Measurements from ENCODE around the gene FAM171A1.
"Not testable (repeated sequence)": the region's sequence is repeated elsewhere in the genome, so short reads cannot be mapped to it uniquely, and the experiment has no call there.

The FAM171A1 gene

GRCh38 chr10:15278786-15279185, 92.3 kb downstream of the FAM171A1 start:
- DNase-seq, result no peak

- not testable (repeated sequence) for DNase-seq
Measured at GRCh38 chr10:15276039-15276438, 95.0 kb downstream of the FAM171A1 start.

- not testable (repeated sequence) for DNase-seq
Measured at GRCh38 chr10:15269838-15270237, 101.3 kb downstream of the FAM171A1 start.

- no peak for DNase-seq
Measured at GRCh38 chr10:15267496-15267895, 103.6 kb downstream of the FAM171A1 start.

DNA sequence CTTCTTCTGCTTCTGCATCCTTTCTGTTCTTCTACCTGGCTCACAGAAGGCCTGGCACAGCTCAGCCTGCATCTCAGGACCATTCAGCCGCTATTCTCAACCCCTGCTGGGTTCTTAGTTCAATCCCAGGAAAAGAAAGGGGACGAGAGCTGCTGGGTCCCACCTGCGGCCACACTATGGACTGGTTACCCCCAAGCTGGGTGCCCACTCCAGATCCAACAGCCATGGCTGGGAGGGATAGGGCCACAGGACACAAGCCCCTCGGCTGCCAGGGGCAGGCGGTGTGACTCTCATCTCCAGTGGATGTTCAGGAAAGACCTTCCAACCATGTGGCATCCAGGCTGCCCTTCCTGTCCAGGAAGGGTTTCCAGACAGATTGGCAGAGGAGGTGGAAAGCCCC, 105.0 kb downstream of the FAM171A1 start:
- no peak for DNase-seq

- DNase-seq, result no peak
Measured at GRCh38 chr10:15265558-15265957, 105.5 kb downstream of the FAM171A1 start.

DNA sequence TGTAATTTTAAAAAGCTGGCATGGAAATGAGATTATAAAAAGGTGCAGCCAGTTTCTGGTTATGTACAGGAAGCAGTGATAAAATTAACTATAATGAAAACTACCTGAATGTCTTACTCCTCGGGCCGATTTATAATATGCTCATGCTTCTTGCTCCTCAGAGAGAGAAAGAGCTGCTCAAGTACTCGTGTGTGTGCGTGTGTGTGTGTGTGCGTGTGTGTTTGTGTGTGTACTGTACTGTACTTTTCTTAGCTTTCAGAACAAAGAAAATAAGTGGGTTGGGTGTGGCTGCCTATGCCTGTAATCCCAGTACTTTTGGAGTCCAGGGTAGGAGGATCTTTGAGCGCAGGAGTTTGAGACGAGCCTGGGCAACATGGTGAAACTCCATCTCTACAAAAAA, 106.0 kb downstream of the FAM171A1 start:
- no peak for DNase-seq

GRCh38 chr10:15263657-15264323, 107.3 kb downstream of the FAM171A1 start:
- DNase-seq, result no peak

- DNase-seq, result no peak
Measured at GRCh38 chr10:15262036-15262713, 108.9 kb downstream of the FAM171A1 start.

- no peak for DNase-seq
Measured at GRCh38 chr10:15259136-15259535, 112.0 kb downstream of the FAM171A1 start.

GRCh38 chr10:15258255-15258654, 112.8 kb downstream of the FAM171A1 start:
- no peak for DNase-seq

DNA sequence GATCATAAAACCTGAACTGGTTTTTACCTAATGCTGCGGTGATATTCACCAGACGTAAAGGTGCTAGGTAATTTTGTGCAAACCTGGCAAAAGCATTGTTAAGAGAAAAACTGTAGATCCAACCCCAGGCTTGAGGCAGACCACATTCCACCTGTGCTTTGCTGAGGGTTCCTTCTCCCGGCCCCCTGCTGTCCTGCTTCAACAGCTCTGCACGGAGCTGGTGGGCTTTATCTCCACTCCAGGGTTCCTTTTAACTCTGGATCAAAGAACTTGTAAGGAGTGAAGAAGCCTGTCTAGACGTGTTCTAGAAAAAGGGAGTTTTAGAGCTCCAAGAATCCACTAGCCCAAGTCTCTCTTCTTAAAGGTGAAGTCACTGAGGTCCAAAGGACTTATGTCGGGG, 115.1 kb downstream of the FAM171A1 start:
- no peak for DNase-seq

DNA sequence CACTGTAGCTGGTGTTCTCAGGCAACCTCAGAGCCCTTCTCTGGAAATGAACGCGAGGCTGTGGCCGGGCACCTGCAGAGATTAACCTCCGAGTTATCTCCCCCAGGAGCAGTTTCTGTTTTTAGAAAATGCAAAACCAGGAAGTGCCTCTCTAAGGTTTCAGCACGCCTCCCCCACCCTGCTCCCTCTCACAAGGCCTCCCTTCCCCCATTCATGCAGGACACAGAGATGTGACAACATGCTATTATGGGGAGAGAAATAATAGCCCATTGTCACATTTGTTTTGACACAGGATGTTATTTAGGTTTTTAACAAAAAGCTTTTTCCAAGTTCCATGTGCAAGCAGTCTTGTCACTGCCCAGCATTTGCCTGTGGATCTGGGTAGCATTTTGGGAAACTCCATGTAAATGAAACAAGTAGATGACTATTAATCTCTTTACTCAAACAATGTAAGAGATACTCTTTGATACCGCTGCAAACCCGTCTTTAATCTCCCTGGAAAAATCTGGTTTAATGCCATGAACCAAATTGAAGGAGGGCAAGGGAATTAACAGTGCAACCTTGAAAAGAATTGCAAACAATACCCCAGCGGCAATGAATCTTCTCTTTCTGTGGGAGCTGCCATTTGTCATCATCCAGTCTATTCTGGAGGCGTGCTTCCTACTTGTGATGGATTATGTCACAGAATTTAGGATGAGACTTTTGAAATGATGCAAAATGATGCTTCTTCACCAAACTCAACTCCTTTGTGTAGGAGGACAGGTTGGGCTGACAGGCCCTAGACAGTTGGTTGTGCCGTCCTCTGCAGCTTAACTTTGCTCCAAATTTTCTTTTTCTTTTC, 116.1 kb downstream of the FAM171A1 start:
- no peak for DNase-seq

DNA sequence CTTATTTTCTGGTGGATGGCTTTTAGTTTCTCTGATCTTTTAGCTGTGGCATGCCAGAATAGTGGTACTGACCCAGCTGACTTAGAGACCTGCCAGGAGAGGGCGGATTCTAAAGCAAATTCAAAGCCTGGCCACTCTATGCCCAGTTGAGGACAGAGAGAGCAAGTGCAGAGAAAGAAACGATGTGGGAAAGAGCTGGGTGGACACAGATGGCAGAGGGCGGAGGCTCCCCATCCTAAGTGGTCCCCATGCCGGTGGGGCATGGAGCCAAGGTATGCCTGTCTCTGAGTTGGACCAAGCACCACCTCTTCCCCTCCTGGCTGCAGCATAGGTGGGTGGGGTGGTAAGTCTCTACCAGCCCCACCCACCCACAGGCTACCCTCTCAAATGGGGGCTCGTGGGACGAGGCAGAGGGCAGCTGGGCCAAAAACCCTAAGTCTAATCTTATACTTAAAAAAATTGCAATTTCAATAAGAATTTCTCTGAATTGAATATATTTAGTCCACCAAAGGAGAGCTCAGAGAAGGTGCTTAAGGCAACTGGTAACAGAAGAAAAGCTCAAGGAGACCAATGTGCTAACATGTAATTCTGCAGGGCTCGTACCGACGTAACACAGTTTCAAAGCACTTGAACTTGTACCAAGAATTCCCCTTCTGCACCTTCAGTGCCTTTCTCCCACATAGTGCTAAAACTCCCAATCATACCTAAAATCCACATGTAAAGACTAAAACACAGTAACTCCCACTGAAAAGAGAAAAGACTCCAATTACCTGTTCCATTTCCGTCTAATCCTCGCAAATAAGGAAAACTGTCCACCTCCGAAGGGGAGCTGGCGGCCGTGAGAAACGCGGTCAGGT, 116.9 kb downstream of the FAM171A1 start:
- DNase-seq, result no peak

DNA sequence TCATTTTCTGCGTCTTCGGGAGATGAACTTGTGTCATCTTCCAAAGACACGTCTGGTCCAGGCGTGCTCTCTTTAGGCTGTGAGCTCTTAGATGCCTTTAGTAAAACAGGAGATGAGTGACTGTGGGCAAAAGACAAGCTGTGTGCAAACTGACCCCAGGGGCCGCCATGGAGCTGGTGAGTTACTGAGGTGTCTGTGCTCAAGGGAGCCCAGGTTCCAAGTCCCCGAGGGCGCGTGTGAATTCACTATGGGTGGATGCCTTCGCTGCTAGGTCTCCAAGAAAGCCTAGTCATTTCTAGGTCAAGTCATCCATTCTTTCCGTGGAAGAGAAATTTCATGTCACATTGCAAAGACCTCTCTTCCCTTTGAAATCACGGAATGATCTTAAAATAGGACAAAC, 118.7 kb downstream of the FAM171A1 start:
- DNase-seq, result no peak

- DNase-seq, result no peak
Measured at GRCh38 chr10:15251791-15252380, 119.2 kb downstream of the FAM171A1 start.

GRCh38 chr10:15245530-15245929, 125.6 kb downstream of the FAM171A1 start:
- DNase-seq, result no peak

- no peak for DNase-seq
Measured at GRCh38 chr10:15244635-15245197, 126.4 kb downstream of the FAM171A1 start.

DNA sequence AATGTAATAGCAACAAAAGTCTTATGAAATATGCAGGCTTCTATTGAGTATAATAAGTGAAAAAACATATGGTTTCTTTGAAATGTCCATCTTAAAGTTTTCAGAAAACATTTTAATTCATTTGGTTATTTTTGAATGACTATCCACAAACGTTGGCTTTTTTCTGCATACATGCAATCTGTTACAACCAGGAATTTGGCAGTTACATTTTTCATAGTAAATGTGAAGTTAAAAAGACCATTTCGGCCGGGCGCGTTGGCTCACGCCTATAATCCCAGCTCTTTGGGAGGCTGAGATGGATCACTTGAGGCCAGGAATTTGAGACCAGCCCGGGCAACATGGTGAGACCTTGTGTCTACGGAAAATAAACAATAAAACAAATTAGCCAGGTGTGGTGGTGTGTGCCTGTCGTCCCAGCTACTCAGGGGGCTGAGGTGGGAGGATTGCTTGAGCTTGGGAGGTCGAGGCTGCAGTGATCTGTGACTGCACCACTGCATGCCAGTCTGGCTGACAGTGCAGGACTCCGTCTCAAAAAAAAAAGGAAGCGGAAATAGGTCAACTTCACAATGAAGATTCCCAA, 128.7 kb downstream of the FAM171A1 start:
- DNase-seq, result no peak

DNA sequence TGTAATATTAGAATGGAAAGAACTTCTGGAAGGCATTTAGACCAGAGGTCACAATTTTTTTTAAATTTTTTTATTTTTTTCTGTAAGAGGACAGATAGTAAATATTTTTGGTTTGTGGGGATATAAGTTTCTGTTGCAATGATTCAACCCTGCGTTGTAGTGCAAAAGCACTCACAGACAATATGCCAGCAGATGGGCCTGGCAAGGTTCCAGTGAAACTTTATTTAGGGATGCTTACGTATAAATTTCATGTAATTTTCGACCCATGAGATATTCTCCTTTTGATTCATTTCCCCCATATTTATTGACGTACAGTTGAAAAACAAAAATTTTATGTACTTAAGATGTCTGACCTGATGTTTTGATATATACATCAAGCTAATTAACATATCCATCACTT, 129.8 kb downstream of the FAM171A1 start:
- no peak for DNase-seq

GRCh38 chr10:15238555-15239335, 132.3 kb downstream of the FAM171A1 start:
- peak; percentile 36 for DNase-seq
